T47D (cell line): ENCODE measurements around the gene EXOC1.
"Not testable (repeated sequence)": the region's sequence is repeated elsewhere in the genome, so short reads cannot be mapped to it uniquely, and the experiment has no call there.

Source experiments
- DNase-seq, 2 experiments: peaks; one replicate each; pipeline versions ENCODE4 v3.0.0 to v3.0.0-alpha.2; 2011 to 2012; ENCODE audit warnings: low read depth in 1 of 2, low spot score in 1 of 2
- JUND ChIP-seq: IDR thresholded peaks from 2 replicates; pipeline ENCODE4 v1.6.1; 2012; ENCODE audit warnings: low read depth
- in situ Hi-C: cut with HindIII; loops from 2 replicates; pipeline ENCODE4 v1.10.0; 2016; ENCODE audit warnings: low sequenced_read_pairs, low pct_unique_long_range_greater_than_20kb

Gene EXOC1

GRCh38 chr4:55927803-55928437 lies 74.5 kb downstream of the EXOC1 start:
- no peak for DNase-seq
- no peak for TF ChIP-seq JUND
- in situ Hi-C loops, result no loop called here

DNA sequence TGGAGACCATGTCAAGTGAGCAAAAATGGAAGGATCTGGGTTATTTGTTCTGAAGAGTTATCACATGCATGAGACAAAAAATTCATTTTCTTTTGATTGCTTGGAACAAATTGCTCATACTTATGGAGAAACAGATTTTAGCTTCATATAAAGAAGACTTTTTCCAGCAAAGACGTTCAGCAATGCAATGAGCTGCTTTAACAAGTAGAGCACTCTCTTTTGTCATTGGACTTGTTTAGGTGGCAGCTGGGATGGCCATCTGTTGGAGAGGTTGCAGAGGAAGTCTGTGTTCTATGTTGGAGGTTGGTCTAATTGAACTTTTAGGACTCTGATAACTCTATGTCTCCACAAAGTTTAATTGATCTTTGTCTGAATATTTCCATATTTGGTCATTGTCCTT lies 75.4 kb downstream of the EXOC1 start:
- in situ Hi-C loops, result no loop called here
- no peak for TF ChIP-seq JUND

DNA sequence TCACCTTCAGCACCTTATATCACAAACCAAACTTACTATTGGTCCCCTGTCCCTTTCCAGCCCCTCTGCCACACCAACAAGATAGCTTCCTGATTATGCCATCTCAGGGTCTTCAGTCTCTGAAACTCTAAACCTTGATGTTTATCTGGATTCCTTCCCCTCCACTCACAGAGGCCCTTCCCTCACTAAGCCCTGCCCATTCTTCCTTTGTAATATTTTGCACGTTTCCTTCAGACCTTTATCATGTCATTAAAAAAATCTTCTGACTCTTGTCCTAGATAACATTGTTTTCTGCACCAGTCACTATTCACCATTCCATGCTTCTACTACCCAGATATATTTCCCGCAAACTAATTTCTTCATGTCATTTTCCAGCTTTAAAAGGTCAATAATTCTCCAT lies 77.6 kb downstream of the EXOC1 start:
- no peak for DNase-seq
- in situ Hi-C loops, result no loop called here
- TF ChIP-seq JUND, result no peak

More for the DNA sequence above, 75.4 kb downstream of the EXOC1 start:
- no peak for DNase-seq

- DNase-seq, result no peak
- in situ Hi-C loops, result no loop called here
Observed at GRCh38 chr4:55931833-55932232, 78.4 kb downstream of the EXOC1 start.

DNA sequence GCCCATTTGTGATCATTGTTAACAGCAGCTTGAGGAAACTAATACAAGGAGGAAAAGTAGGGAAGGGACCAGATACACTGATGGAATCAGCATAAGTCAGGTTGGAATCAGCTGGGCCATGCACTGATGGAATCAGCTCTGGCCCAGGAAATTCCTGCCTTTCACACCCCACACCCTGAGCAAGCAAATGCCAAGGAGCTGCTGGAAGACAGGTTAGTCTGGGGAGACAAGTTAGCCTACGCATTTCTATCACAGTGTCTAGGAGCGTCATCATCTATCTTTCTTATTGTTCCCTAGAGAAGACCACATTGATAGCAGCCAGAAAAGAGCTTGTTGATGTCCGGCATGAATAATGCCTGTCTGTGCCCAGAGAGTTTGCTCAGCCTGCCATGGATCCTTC lies 79.1 kb downstream of the EXOC1 start:
- DNase-seq, result no peak
- in situ Hi-C loops, result no loop called here
- TF ChIP-seq JUND, result no peak

More at GRCh38 chr4:55931833-55932232, 78.4 kb downstream of the EXOC1 start:
- no peak for TF ChIP-seq JUND

DNA sequence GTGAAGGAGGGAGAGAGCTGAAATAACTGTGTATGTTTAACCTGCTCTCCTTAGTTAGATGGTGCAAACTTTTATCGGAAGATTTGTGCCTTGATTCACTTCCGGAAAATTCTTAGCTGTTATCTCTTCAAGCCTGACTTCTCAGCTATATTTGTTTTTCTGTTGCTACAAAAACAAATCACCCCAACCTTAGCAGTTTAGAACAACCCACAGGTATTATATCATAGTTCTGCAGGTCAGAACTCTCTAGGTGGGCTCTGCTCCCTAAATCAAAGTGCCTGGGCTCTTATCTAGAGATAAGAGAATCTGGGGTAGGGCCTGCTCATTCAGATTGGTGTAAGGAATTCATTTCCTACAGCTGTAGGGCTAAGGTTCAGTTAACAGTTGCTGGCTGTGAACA lies 80.2 kb downstream of the EXOC1 start:
- TF ChIP-seq JUND, result no peak
- in situ Hi-C loops, result no loop called here
- no peak for DNase-seq

- DNase-seq, in situ Hi-C loops: not testable (repeated sequence)
Observed at GRCh38 chr4:55935907-55936306, 82.5 kb downstream of the EXOC1 start.

GRCh38 chr4:55938481-55938880 lies 85.0 kb downstream of the EXOC1 start:
- TF ChIP-seq JUND, result no peak
- in situ Hi-C loops, result no loop called here
- DNase-seq, result no peak

DNA sequence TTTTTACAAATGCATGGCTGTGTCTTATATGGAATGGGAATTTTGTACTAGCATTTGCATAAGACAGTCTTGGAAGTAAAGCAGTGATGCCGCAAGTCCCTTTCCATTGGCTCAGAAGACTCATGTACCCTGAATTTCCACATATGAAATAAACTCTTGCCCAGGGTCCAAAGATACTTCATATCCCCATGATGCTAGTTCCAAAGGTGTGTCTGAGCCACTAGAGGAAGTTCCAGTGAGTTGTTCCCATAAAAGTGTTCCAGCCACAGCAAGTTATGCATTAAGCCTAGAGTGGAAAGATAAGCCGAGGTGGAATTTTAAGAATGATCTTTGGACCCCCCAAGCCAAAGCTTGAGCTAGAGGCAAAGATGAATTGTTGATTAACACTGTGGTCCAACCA lies 86.0 kb downstream of the EXOC1 start:
- TF ChIP-seq JUND, result no peak
- in situ Hi-C loops, result no loop called here
- DNase-seq, result no peak

GRCh38 chr4:55941881-55942396 lies 88.5 kb downstream of the EXOC1 start:
- in situ Hi-C loops, result no loop called here
- TF ChIP-seq JUND, result no peak
- DNase-seq, result no peak

GRCh38 chr4:55947254-55947882 lies 93.9 kb downstream of the EXOC1 start:
- in situ Hi-C loops, result no loop called here
- peak in 1 of 2 experiments; percentile 88 for DNase-seq
- TF ChIP-seq JUND, result no peak

DNA sequence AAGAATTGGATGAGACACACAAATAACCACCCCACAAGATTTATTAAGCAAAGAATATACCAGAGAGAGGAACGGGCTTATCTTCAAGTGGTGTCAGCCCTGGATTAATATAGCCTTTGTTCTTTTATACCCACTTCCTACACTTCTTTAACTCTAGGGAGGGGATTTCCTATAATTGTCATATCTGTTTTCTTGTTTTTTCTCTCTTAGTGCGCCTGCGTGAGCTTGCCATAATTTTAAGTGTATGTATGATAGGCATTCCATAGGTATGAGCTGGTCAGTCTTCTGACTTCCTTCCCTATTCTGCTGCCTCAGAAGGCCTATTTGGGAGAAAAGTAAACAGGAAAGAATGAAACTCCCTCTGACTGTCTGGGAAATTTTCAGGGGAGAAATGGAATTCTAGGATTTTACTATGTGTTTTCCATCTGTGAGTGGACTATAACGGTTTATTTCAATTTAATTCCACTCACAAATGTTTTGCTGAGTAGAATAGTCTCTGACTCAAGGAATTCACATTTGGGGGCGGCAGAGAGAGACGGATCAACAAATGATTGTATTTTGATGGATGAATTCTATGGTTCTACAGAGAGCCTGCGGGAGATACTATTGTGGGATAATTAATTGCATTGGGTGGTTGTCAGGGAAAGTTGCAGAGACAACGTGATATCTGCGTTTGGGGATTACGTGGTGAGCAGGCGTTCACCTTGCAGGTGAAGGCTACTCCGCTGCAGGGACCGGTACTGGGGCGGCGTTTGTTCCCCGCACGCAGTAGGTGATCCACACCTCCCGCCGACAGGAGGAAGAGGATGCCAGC lies 94.7 kb downstream of the EXOC1 start:
- in situ Hi-C loops, result no loop called here

More for the DNA sequence above, 94.7 kb downstream of the EXOC1 start:
- DNase-seq, result peak in 1 of 2 experiments; percentile 67
- TF ChIP-seq JUND, result no peak
